ENCODE measurements around the gene OTUB2. TPM values are rescaled to one million over a fixed set of nuclear protein-coding genes. Genes with fewer than 3 reads are reported as not detected.

The OTUB2 gene
- total RNA-seq, 4 donors from 2014 or later: 12.6 to 25.0 (median 21.5) TPM

DNA sequence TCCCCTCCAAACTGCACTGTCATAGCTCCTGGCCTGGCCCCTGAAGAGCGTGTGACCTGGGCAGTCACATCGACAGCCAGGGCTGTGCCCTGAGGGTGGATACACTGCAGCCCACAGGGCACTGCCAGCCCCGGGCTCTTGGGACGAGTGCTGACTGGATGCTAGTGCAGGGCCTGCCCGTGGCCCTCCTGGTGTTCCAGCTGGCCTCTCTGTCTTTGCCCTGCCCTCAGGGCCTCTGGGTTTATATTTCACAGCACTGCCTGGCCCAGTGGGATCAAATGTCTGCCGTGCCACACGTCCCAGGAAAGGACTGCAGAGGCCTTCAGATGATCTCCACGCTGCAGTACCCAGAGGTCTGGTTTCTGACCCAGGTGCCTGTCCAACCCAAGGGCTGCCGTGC lies 39.2 kb upstream of the OTUB2 start:
- WGBS, 2 donors: 55 to 61% methylated on average over 8 to 9 of the region's 9 CpGs
- TF ChIP-seq, protein P1, sequence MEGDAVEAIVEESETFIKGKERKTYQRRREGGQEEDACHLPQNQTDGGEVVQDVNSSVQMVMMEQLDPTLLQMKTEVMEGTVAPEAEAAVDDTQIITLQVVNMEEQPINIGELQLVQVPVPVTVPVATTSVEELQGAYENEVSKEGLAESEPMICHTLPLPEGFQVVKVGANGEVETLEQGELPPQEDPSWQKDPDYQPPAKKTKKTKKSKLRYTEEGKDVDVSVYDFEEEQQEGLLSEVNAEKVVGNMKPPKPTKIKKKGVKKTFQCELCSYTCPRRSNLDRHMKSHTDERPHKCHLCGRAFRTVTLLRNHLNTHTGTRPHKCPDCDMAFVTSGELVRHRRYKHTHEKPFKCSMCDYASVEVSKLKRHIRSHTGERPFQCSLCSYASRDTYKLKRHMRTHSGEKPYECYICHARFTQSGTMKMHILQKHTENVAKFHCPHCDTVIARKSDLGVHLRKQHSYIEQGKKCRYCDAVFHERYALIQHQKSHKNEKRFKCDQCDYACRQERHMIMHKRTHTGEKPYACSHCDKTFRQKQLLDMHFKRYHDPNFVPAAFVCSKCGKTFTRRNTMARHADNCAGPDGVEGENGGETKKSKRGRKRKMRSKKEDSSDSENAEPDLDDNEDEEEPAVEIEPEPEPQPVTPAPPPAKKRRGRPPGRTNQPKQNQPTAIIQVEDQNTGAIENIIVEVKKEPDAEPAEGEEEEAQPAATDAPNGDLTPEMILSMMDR (IDR thresholded peaks at IDR 0.05): no peak
- no peak for TF ChIP-seq POLR2A (IDR thresholded peaks at IDR 0.05)
- intact Hi-C loops (cut with DNase I; ENCODE audit: low total_unique reads): no loop called here
- DNase-seq (ENCODE audit: low spot score in 2 of 2): no peak
- H3K4me3 ChIP-seq (ENCODE audit: low read depth, poor library complexity, severe bottlenecking): no peak overlapping the region

DNA sequence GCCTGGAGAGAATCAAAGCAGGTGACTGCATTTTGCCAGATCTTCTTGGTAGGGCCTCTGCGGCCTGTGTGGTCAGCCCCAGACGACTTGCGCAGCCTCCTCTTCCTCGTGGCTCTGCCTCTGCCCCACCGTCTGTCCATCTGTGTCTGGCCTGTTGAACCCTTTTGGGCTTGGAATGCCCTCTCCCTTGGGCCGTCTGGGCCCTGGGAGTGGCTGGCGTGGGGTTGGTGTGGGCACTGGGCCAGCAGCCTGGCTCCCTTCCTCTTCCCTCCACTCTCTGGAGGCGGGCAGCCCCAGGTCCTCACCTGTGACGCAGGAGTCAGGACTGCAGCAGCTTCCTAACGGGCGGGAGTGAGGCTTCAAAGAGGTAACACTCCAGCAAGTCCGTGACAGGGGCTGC lies 38.8 kb upstream of the OTUB2 start:
- intact Hi-C loops (cut with DNase I; ENCODE audit: low total_unique reads): no loop called here
- H3K4me3 ChIP-seq (ENCODE audit: low read depth, poor library complexity, severe bottlenecking): no peak overlapping the region
- DNase-seq (ENCODE audit: low spot score in 2 of 2): no peak
- TF ChIP-seq POLR2A (IDR thresholded peaks at IDR 0.05): no peak
- TF ChIP-seq, protein P1 (IDR thresholded peaks at IDR 0.05): no peak
- 58 to 76% methylated on average over 12 of the region's 12 CpGs for WGBS, 2 donors

DNA sequence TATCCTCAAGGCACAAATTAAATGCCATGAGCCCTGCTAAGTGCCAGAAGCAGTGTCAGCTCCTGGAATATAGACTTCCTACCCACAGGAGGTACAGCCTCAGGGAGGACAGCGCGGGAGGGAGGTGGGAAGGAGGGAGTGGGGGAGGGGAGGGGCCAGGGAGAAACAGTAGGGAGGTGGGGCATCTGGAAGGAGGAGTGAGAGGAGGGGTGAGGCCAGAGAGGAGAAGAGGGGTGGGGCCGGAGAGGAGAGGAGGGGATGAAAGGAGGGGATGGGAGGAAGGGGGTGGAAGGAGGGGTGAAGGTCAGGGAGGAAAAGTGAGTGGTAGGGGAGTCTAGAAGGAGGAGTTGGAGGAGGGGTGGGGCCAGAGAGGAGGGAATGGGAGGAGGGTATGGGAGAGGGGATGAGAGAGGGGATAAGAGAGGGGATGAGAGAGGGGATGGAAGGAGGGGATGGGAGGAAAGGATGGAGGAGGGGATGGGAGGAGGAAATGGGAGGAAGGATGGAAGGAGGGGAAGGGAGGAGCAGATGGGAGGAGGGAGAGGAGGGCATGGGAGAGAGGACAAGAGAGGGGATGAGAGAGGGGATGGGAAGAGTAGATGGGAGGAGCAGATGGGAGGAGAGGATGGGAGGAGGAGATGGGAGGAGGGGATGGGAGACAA lies 38.2 kb upstream of the OTUB2 start:
- DNase-seq (ENCODE audit: low spot score in 2 of 2): no peak
- intact Hi-C loops (cut with DNase I; ENCODE audit: low total_unique reads): no loop called here
- TF ChIP-seq, protein P1 (IDR thresholded peaks at IDR 0.05): no peak
- no peak for TF ChIP-seq POLR2A (IDR thresholded peaks at IDR 0.05)
- H3K4me3 ChIP-seq (ENCODE audit: low read depth, poor library complexity, severe bottlenecking): no peak overlapping the region
- WGBS, 2 donors: 52 to 73% methylated on average over 2 to 3 of the region's 3 CpGs

DNA sequence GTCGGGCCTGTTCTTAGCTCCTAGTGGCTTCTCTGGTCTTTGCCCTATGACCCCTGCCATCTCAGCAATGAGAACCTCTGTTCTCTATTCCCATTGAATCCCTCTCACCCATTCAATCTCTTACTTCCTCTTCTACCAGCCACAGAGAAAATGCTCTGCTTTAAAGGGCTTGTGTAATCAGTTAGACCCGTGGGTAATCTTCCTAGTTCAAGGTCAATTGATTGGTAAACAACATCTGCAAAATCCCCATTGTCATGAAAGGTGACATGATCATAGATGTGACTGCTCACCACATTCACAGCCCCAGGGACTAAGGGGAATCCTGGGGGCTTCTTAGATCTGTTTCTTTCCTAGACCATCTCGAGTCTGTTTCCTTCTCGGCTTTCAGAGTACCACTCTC lies 36.2 kb upstream of the OTUB2 start:
- WGBS, 2 donors: 75 to 78% methylated on average over 4 of the region's 4 CpGs
- TF ChIP-seq, protein P1 (IDR thresholded peaks at IDR 0.05): no peak
- TF ChIP-seq POLR2A (IDR thresholded peaks at IDR 0.05): no peak
- intact Hi-C loops (cut with DNase I; ENCODE audit: low total_unique reads): no loop called here
- no peak for DNase-seq (ENCODE audit: low spot score in 2 of 2)
- H3K4me3 ChIP-seq (ENCODE audit: low read depth, poor library complexity, severe bottlenecking): no peak overlapping the region

DNA sequence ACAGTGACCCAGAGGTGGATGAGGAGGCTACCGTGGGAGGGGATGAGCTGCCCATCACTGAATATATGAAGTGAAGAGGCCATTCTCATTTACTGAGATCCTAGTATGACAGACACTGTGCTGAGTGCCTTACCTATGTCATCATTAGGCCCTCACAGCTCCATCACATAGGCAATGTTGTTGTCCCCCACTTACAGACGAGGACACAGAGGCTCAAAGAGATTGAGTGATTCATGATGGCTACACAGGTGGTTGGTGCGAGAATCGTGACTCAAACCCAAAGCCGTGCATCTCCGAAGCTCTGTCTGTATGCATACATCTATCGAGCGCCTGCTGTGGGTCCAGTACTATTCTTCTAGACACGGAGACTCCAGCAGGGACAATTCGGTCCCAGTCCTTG lies 34.9 kb upstream of the OTUB2 start:
- no peak overlapping the region for H3K4me3 ChIP-seq (ENCODE audit: low read depth, poor library complexity, severe bottlenecking)
- intact Hi-C loops (cut with DNase I; ENCODE audit: low total_unique reads): no loop called here
- no peak for DNase-seq (ENCODE audit: low spot score in 2 of 2)
- 92 to 93% methylated on average over 10 of the region's 10 CpGs for WGBS, 2 donors
- TF ChIP-seq, protein P1 (IDR thresholded peaks at IDR 0.05): no peak
- no peak for TF ChIP-seq POLR2A (IDR thresholded peaks at IDR 0.05)

DNA sequence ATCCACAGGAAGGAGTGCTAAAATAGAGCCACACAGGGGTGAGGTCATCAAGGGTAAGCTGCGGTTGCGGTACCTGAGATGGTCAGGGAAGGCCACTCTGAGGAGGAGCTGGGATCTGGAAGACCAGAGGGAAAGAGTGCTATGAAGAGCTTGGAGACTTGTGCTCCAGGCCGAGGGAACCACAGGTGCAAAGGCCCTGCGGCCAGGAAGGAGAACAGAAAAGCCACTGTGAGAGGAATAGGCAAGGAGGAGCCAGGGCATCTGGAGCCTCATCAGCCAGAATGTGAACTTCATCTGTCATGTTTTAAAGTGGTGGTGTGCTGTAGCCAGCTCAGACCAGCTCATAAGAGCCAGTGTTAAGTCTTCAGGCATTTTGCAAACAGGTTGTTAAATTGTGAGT lies 34.5 kb upstream of the OTUB2 start:
- no peak for DNase-seq (ENCODE audit: low spot score in 2 of 2)
- no peak overlapping the region for H3K4me3 ChIP-seq (ENCODE audit: low read depth, poor library complexity, severe bottlenecking)
- TF ChIP-seq, protein P1 (IDR thresholded peaks at IDR 0.05): no peak
- TF ChIP-seq POLR2A (IDR thresholded peaks at IDR 0.05): no peak
- intact Hi-C loops (cut with DNase I; ENCODE audit: low total_unique reads): no loop called here
- 89 to 92% methylated on average over 4 of the region's 4 CpGs for WGBS, 2 donors

Data from lower leg skin (tissue), 4 donors.